ENCODE results near the gene MPI.

GRCh38 chr15:74867466-74868038 is 22.3 kb upstream of the MPI start:
- no peak for TF ChIP-seq RCOR1 (IDR thresholded peaks at IDR 0.05; ENCODE audit: low read length)
- TF ChIP-seq FOXJ3 (CRISPR knock-in tag; IDR thresholded peaks at IDR 0.05): no peak
- no peak for TF ChIP-seq EP300 (IDR thresholded peaks at IDR 0.05; ENCODE audit: borderline replicate concordance in 1 of 2, low read depth in 1 of 2, low read length in 1 of 2)
- no peak for TF ChIP-seq CTCF (IDR thresholded peaks at IDR 0.05)
- no peak for TF ChIP-seq RXRA (IDR thresholded peaks at IDR 0.05; ENCODE audit: borderline replicate concordance, low read depth)

Data from SK-N-SH (cell line).